SK-N-MC (cell line): Measurements from ENCODE around the gene THY1.
"Not testable (repeated sequence)": the region's sequence is repeated elsewhere in the genome, so short reads cannot be mapped to it uniquely, and the experiment has no call there.

Source experiments
- DNase-seq: peaks from one replicate; pipeline ENCODE4 v3.0.0-alpha.2; 2011; ENCODE audit warnings: low read depth, low spot score
- H3K27ac ChIP-seq: fragments of 200-600 bp; sonication (generic); 2 replicates; pipeline ENCODE4 v1.5.1; 2016; ENCODE audit warnings: mixed run types
- H3K36me3 ChIP-seq: fragments of 200-600 bp; sonication (generic); 2 replicates; pipeline ENCODE4 v1.6.1; 2017; ENCODE audit warnings: antibody characterized with exemption, low read length, mixed read lengths; ENCODE audit not compliant: insufficient read depth
- H3K4me3 ChIP-seq: fragments of 200-600 bp; sonication (generic); 2 replicates; pipeline ENCODE4 v1.5.1; 2016
- H3K9ac ChIP-seq: fragments of 200-600 bp; sonication (generic); 2 replicates; pipeline ENCODE4 v1.8.0; 2017; ENCODE audit warnings: mixed run types, mixed read lengths; ENCODE audit not compliant: insufficient read length
- H3K9me3 ChIP-seq: fragments of 200-600 bp; sonication (generic); 2 replicates; pipeline ENCODE4 v1.6.1; 2017; ENCODE audit warnings: low read depth, mild to moderate bottlenecking, antibody characterized with exemption, low read length, moderate library complexity, mixed read lengths
- EZH2 ChIP-seq: fragments of 200-600 bp; sonication (generic); IDR thresholded peaks from one replicate; pipeline ENCODE4 v1.6.1; 2017; ENCODE audit warnings: antibody characterized with exemption
- FOXP2 ChIP-seq: optimal IDR thresholded peaks from 2 replicates; pipeline ENCODE3; 2011; ENCODE audit warnings: mild to moderate bottlenecking, moderate library complexity; ENCODE audit not compliant: insufficient read depth; ENCODE audit errors: extremely low read length, control extremely low read depth
- POLR2AphosphoS5 ChIP-seq: IDR thresholded peaks from 2 replicates; pipeline ENCODE4 v1.6.1; 2012; ENCODE audit warnings: mild to moderate bottlenecking, low read depth, low read length, borderline replicate concordance

THY1 gene

GRCh38 chr11:119460582-119460981 is 37.6 kb upstream of the THY1 start:
- Histone ChIP-seq H3K36me3 (no peaks in the 10 kb centered on the region), H3K4me3 (no peak overlapping the region), H3K27ac (no peak overlapping the region), H3K9ac (no peak overlapping the region), H3K9me3 (no peaks in the 10 kb centered on the region)
- no peak for TF ChIP-seq POLR2AphosphoS5
- no peak for TF ChIP-seq FOXP2
- TF ChIP-seq EZH2, result no peak
- no peak for DNase-seq

- no peaks in the 10 kb centered on the region for H3K9me3 ChIP-seq
- H3K27ac ChIP-seq, result no peak overlapping the region
- DNase-seq, result no peak
- H3K9ac ChIP-seq, result no peak overlapping the region
- H3K4me3 ChIP-seq, result no peak overlapping the region
- H3K36me3 ChIP-seq, result no peaks in the 10 kb centered on the region
- TF ChIP-seq FOXP2 (no peak), EZH2 (no peak), POLR2AphosphoS5 (no peak)
Observed at GRCh38 chr11:119460097-119460496, 37.1 kb upstream of the THY1 start.

DNA sequence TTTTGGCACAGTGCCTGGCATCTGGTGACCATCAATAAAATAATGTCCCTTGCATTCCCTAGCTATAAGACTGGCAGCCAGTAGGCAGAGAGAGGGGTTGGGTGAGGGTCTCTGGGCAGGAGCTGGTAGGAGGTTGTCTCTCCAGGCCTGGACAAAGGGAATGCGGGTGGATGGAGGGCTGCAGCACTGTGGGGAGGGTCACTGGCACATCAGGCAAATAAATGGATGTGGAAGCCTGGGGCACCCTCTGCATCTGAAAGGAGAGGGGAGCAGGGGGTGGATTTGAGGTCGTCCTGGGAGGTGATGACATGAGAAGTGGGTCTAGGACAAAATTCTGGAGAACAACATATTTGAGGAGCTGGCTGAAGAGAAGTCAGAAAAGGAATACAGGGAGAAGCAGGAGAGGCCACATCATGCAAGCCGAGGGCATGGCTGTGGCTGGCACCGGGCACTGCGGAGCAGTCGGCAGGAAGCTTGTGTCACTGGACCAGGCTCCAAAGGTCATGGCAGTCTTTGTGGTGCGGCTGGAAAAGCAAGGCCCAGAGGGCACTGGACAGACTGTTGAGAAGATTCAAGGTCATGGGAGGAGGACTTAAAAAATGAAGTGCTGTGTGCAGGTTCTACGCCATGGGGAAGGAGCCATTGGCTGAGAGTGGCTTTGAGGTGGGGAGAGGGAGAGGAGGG is 36.5 kb upstream of the THY1 start:
- no peak overlapping the region for H3K4me3 ChIP-seq
- H3K9me3 ChIP-seq, result no peaks in the 10 kb centered on the region
- H3K36me3 ChIP-seq, result no peaks in the 10 kb centered on the region
- no peak overlapping the region for H3K9ac ChIP-seq
- no peak overlapping the region for H3K27ac ChIP-seq
- DNase-seq, result no peak
- TF ChIP-seq FOXP2 (no peak), EZH2 (no peak), POLR2AphosphoS5 (no peak)

DNA sequence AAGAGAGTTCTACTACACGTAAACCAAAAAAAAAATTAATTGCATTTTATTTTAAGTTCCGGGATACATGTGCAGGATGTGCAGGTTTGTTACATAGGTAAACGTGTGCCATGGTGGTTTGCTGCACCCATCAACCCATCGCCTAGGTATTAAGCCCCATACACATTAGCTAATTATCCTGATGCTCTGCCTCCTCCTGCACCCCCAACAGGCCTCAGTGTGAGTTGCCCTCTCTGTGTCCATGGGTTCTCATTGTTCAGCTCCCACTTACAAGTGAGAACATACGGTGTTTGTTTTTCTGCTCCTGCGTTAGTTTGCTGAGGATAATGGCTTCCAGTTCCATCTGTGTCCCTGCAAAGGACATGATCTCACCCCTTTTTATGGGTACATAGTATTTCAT is 32.7 kb upstream of the THY1 start:
- not testable (repeated sequence) for H3K36me3 ChIP-seq, H3K4me3 ChIP-seq, H3K9me3 ChIP-seq, DNase-seq, H3K27ac ChIP-seq, H3K9ac ChIP-seq

GRCh38 chr11:119455241-119455640 is 32.3 kb upstream of the THY1 start:
- DNase-seq, H3K27ac ChIP-seq, H3K36me3 ChIP-seq, H3K9ac ChIP-seq, H3K9me3 ChIP-seq, H3K4me3 ChIP-seq: not testable (repeated sequence)

DNA sequence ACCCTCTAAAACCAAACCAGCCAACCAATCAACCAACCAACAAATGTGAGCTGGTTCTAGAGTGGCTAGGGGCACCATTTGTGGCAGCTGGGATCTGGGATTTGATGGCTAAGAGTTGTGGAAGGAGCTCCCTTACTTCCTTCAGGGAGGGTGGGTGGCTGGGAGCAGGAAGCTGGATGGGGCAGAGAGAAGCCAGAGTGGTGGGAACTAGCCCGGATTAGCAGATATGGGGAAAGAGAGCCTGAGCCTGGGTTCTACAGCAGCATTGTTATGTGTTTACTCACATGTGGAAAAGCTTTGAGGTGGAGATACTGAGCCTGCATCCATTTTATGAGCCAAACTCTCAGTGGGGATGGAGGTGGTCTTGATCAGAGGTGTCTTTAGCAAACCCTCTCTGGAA is 30.9 kb upstream of the THY1 start:
- no peak overlapping the region for H3K4me3 ChIP-seq
- DNase-seq, result no peak
- TF ChIP-seq EZH2 (no peak), POLR2AphosphoS5 (no peak), FOXP2 (no peak)
- no peak overlapping the region for H3K27ac ChIP-seq
- H3K36me3 ChIP-seq, result no peaks in the 10 kb centered on the region
- H3K9me3 ChIP-seq, result no peaks in the 10 kb centered on the region
- no peak overlapping the region for H3K9ac ChIP-seq

- H3K36me3 ChIP-seq, result no peaks in the 10 kb centered on the region
- no peaks in the 10 kb centered on the region for H3K9me3 ChIP-seq
- no peak overlapping the region for H3K9ac ChIP-seq
- TF ChIP-seq FOXP2, result no peak
- no peak for TF ChIP-seq EZH2
- TF ChIP-seq POLR2AphosphoS5, result no peak
- H3K4me3 ChIP-seq, result no peak overlapping the region
- H3K27ac ChIP-seq, result no peak overlapping the region
- no peak for DNase-seq
Observed at GRCh38 chr11:119450590-119451326, 27.8 kb upstream of the THY1 start.

- Histone ChIP-seq H3K9me3 (no peaks in the 10 kb centered on the region), H3K9ac (no peak overlapping the region), H3K4me3 (no peak overlapping the region), H3K36me3 (no peaks in the 10 kb centered on the region), H3K27ac (no peak overlapping the region)
- DNase-seq, result no peak
- TF ChIP-seq POLR2AphosphoS5 (no peak), EZH2 (no peak), FOXP2 (no peak)
Observed at GRCh38 chr11:119449498-119449897, 26.5 kb upstream of the THY1 start.

DNA sequence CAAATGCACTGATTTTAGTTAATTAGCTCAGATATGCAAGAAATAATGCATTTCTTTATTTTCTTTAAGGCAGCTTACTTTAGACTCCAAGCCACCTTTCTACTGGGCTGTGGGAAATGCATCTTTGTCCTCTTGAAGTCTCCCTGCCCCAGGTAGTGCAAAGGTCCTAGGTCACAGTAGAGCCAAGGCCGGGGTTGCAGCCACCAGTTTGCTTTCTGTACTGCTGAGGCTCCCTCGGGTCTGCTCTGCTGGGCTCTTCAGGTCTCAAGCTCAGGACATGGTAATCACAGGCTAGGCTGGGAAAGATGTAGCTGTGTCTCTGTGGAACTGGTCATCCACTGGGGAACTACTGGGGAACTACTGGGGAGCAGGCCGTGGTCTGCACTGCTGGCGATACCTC is 25.4 kb upstream of the THY1 start:
- Histone ChIP-seq H3K9me3 (no peaks in the 10 kb centered on the region), H3K4me3 (no peak overlapping the region), H3K9ac (no peak overlapping the region), H3K36me3 (no peaks in the 10 kb centered on the region), H3K27ac (no peak overlapping the region)
- no peak for DNase-seq
- TF ChIP-seq POLR2AphosphoS5 (no peak), EZH2 (no peak), FOXP2 (no peak)
